Neural cell (in vitro differentiated cells): ENCODE data around the gene ZNF682.

Experiments used
- EZH2 ChIP-seq: fragments of 200-600, 300-800 bp; shearing (Covaris generic), sonication (generic); IDR thresholded peaks from 2 replicates; pipeline ENCODE4 v1.6.1; 2014; ENCODE audit warnings: antibody characterized with exemption, low read length, borderline replicate concordance, mild to moderate bottlenecking; ENCODE audit not compliant: insufficient read depth, poor library complexity, severe bottlenecking
- MXI1 ChIP-seq: fragments of 450-650 bp; conservative IDR thresholded peaks from 2 replicates; pipeline ENCODE4 v1.6.1; 2014; ENCODE audit warnings: antibody characterized with exemption, mild to moderate bottlenecking; ENCODE audit not compliant: poor library complexity, severe bottlenecking

DNA sequence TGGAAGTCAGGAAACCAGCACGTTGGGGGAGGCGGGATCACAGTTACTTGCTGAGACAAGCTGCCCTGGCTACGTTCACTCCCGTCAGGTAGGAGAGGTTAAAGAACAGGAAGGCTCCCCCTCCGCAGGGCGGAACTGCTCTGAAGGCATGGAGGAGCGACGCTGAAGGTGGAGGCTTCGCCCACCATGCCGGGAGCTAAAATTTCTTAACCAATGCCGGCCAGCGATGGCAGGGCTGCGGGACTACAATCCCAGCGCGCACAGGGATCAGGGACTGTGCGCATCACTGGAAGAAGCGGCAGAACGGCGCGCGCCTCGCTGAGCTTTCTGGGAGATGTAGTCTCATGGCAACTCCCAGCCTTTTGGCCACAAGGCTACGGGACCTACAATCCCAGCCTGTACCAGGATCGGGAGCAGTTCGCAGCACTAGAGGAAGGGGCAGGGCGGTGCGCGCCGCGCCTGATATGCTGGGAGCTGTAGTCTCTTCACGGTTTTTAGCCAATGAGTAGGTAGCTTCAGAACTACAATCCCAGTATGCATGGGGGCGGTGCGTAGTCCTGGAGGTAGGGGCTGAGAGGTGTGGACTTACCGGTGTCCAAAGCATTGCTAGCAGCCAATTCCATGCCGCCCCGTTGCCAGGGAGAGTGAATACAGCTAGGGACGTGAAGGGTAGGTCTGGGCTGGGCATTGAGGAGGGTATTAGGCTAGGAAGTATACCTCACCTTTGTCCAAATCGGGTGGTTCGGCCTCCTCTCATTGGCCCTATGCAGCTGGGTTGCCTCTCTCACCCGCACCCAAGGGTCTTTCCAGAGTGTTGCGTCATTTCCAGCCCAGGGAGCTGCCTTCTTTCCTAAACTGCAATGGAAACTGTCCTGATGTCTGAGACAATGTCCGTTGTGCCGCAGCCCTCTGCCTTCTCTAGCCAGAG, 12.8 kb upstream of the ZNF682 start:
- TF ChIP-seq EZH2 (no peak), MXI1 (peak; percentile 78)
